Measurements from ENCODE around the gene TBCD.

The TBCD gene

DNA sequence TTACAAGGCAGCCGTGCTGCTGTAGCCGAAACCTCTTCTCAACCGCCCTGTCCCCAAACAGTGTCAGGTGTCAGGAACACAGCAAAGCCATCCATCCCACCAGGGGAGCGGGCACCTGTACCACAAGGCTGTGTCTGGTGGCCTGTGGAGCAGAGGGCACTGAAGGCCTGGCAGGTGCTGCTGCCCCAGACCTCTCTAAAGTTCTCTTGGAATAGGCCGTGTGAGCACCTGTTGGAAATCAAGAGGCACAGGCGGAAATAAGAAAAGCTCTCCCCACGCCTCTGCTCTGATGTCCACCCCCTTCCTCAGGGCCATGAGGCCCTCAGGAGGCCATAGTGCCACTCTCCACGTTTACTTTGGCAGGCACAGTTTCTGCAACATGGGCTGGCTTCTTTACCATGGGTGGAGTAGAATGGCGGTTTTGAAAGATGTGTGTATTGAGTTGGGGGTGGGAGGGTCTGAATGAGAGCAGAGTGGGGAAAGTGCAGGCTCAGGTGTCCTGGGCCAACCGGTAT is 187.8 kb downstream of the TBCD start:
- peaks cover 65% of the 10 kb centered on the region for H3K36me3 ChIP-seq (ENCODE audit: insufficient read depth, low read length)
- no peak overlapping the region for H3K9ac ChIP-seq (ENCODE audit: insufficient read length)
- no peak for DNase-seq (ENCODE audit: low read depth, low spot score)
- peaks cover 7% of the 10 kb centered on the region; the same call in 1 of the 2 replicates for H3K9me3 ChIP-seq (ENCODE audit: low read depth, low read length)
- no peak overlapping the region for H3K27ac ChIP-seq
- H3K4me3 ChIP-seq = no peak overlapping the region
- TF ChIP-seq FOXP2 (optimal IDR thresholded peaks at IDR 0.05; ENCODE audit: control extremely low read depth, extremely low read length, insufficient read depth) = no peak
- TF ChIP-seq EZH2 (IDR thresholded peaks at IDR 0.05) = no peak
- no peak for TF ChIP-seq POLR2AphosphoS5 (IDR thresholded peaks at IDR 0.05; ENCODE audit: borderline replicate concordance, low read depth, low read length)

GRCh38 chr17:82940226-82941020 is 188.6 kb downstream of the TBCD start:
- no peak overlapping the region for H3K4me3 ChIP-seq
- H3K36me3 ChIP-seq (ENCODE audit: insufficient read depth, low read length) = peaks cover 68% of the 10 kb centered on the region
- no peak for DNase-seq (ENCODE audit: low read depth, low spot score)
- H3K27ac ChIP-seq = no peak overlapping the region
- H3K9me3 ChIP-seq (ENCODE audit: low read depth, low read length) = peaks cover 14% of the 10 kb centered on the region; the same call in 1 of the 2 replicates
- TF ChIP-seq POLR2AphosphoS5 (IDR thresholded peaks at IDR 0.05; ENCODE audit: borderline replicate concordance, low read depth, low read length) (no peak), EZH2 (IDR thresholded peaks at IDR 0.05) (no peak), FOXP2 (optimal IDR thresholded peaks at IDR 0.05; ENCODE audit: control extremely low read depth, extremely low read length, insufficient read depth) (no peak)
- no peak overlapping the region for H3K9ac ChIP-seq (ENCODE audit: insufficient read length)

DNA sequence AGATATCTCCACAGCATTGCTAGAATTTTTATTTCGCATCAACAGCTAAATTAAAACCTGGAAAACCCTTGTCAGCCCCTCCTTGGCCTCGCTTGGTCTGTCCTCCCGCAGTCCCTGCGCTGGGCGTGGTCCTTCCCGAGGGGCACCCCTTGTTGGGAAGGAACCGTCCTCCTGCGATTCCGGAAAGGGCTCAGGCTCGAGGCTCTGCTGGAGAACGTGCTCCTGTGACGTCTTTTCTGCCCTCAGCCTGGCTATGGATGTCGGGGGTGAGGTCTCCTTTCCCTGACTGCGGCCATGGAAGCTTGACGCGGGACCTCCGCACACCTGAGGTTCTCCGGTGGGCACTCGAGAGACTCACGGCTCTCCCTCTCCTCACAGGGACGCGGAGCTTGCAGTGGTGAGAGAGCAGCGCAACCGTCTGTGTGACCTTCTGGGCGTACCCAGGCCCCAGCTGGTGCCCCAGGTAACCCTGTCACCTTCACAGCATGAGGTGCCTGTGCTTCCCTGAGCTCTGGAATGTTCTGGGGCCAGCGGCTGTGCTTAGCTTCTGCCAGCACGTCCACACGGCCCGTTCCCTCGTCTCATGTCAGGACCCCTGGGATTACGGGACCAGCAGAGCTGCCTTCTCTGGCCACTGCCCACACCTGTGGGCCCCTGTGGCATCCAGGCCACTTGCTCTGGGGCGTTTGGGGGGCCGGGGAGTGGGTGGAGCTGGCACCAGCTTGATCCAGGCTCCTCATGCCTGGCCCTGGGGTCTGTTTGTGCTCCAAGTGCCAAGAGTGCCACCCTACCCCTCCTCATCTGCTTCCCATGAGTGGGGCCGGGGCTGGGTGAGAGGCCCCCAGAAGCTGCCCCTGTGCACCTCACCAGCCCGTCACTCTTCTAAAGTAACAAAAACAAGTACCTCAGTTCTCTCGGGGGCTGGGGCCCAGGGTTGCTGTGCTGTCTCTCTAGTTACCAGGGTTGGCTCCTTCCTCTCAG is 189.4 kb downstream of the TBCD start:
- no peak for TF ChIP-seq FOXP2 (optimal IDR thresholded peaks at IDR 0.05; ENCODE audit: control extremely low read depth, extremely low read length, insufficient read depth)
- H3K9me3 ChIP-seq (ENCODE audit: low read depth, low read length) = peaks cover 16% of the 10 kb centered on the region; the same call in 1 of the 2 replicates
- H3K4me3 ChIP-seq = no peak overlapping the region
- H3K36me3 ChIP-seq (ENCODE audit: insufficient read depth, low read length) = peaks cover 60% of the 10 kb centered on the region
- H3K27ac ChIP-seq = no peak overlapping the region
- DNase-seq (ENCODE audit: low read depth, low spot score) = no peak
- H3K9ac ChIP-seq (ENCODE audit: insufficient read length) = no peak overlapping the region

GRCh38 chr17:82942166-82943130 is 190.6 kb downstream of the TBCD start:
- H3K9ac ChIP-seq (ENCODE audit: insufficient read length) = no peak overlapping the region
- H3K4me3 ChIP-seq = no peak overlapping the region
- no peak for DNase-seq (ENCODE audit: low read depth, low spot score)
- TF ChIP-seq POLR2AphosphoS5 (IDR thresholded peaks at IDR 0.05; ENCODE audit: borderline replicate concordance, low read depth, low read length) (no peak), EZH2 (IDR thresholded peaks at IDR 0.05) (no peak), FOXP2 (optimal IDR thresholded peaks at IDR 0.05; ENCODE audit: control extremely low read depth, extremely low read length, insufficient read depth) (no peak)
- H3K27ac ChIP-seq = no peak overlapping the region
- H3K9me3 ChIP-seq (ENCODE audit: low read depth, low read length) = peaks cover 16% of the 10 kb centered on the region; the same call in 1 of the 2 replicates
- peaks cover 57% of the 10 kb centered on the region for H3K36me3 ChIP-seq (ENCODE audit: insufficient read depth, low read length)

DNA sequence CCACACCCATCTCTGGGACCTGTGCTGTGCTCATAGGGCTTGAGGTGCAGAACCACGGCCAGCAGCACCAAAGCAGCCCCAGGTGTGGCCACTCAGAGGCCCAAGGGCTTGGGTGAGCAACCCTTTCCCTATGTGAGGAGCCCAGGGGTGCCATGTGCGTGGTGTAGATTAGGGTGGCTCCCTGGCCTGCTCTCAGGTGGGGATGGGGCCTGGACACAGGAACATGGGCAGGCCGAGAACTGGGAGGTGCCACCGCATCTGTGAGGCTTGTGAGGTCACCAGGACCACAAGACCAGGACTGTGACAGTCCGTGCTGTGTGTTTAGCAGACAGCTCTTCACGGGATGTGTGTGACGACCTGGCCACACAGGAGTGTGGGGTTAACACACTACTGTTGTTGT is 191.5 kb downstream of the TBCD start:
- H3K27ac ChIP-seq = no peak overlapping the region
- H3K9me3 ChIP-seq (ENCODE audit: low read depth, low read length) = peaks cover 16% of the 10 kb centered on the region; the same call in 1 of the 2 replicates
- TF ChIP-seq EZH2 (IDR thresholded peaks at IDR 0.05) (no peak), FOXP2 (optimal IDR thresholded peaks at IDR 0.05; ENCODE audit: control extremely low read depth, extremely low read length, insufficient read depth) (no peak), POLR2AphosphoS5 (IDR thresholded peaks at IDR 0.05; ENCODE audit: borderline replicate concordance, low read depth, low read length) (no peak)
- H3K9ac ChIP-seq (ENCODE audit: insufficient read length) = no peak overlapping the region
- no peak for DNase-seq (ENCODE audit: low read depth, low spot score)
- peaks cover 57% of the 10 kb centered on the region for H3K36me3 ChIP-seq (ENCODE audit: insufficient read depth, low read length)
- H3K4me3 ChIP-seq = no peak overlapping the region

- Histone ChIP-seq H3K9ac (ENCODE audit: insufficient read length) (no peak overlapping the region), H3K36me3 (ENCODE audit: insufficient read depth, low read length) (peaks cover 57% of the 10 kb centered on the region), H3K27ac (no peak overlapping the region), H3K9me3 (ENCODE audit: low read depth, low read length) (peaks cover 16% of the 10 kb centered on the region; the same call in 1 of the 2 replicates), H3K4me3 (no peak overlapping the region)
- DNase-seq (ENCODE audit: low read depth, low spot score) = no peak
- no peak for TF ChIP-seq EZH2 (IDR thresholded peaks at IDR 0.05)
- TF ChIP-seq FOXP2 (optimal IDR thresholded peaks at IDR 0.05; ENCODE audit: control extremely low read depth, extremely low read length, insufficient read depth) = no peak
- no peak for TF ChIP-seq POLR2AphosphoS5 (IDR thresholded peaks at IDR 0.05; ENCODE audit: borderline replicate concordance, low read depth, low read length)
Measured at GRCh38 chr17:82943751-82944150, 191.9 kb downstream of the TBCD start.

DNA sequence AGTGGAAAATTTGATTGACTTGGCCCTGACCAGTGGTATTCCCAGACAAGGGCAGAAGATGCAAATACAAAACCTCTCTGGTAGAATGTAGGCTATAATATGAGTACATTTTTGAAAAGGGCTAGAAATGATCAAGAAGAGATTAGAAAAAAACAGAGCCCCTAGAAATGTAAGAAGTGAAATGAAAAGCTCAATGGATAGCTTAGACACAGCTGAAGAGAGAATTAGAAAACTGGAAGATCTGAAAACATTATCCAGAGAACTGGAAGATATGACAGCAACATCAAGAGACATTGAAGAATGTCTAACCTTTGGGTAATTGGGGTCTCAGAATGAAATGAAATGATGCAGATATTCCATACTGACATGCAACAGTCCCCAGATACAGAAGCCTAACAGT is 193.1 kb downstream of the TBCD start:
- H3K9me3 ChIP-seq (ENCODE audit: low read depth, low read length) = peaks cover 16% of the 10 kb centered on the region; the same call in 1 of the 2 replicates
- no peak overlapping the region for H3K9ac ChIP-seq (ENCODE audit: insufficient read length)
- DNase-seq (ENCODE audit: low read depth, low spot score) = no peak
- no peak overlapping the region for H3K27ac ChIP-seq
- peaks cover 51% of the 10 kb centered on the region for H3K36me3 ChIP-seq (ENCODE audit: insufficient read depth, low read length)
- TF ChIP-seq POLR2AphosphoS5 (IDR thresholded peaks at IDR 0.05; ENCODE audit: borderline replicate concordance, low read depth, low read length) = no peak
- no peak for TF ChIP-seq EZH2 (IDR thresholded peaks at IDR 0.05)
- no peak for TF ChIP-seq FOXP2 (optimal IDR thresholded peaks at IDR 0.05; ENCODE audit: control extremely low read depth, extremely low read length, insufficient read depth)
- no peak overlapping the region for H3K4me3 ChIP-seq
